A549 (cell line): Measurements from ENCODE around the gene CACNA2D4. TPM values are rescaled to one million over a fixed set of nuclear protein-coding genes. Genes with fewer than 3 reads are reported as not detected.

Experiments
- ATAC-seq, 2 experiments: fragments of 200-7000 bp in 1 of 2; fragments of >200 bp in 1 of 2; cut with Nextera tagmentation in 1 of 2; cut with Tn5 transposase in 1 of 2; 3 replicates each; pipeline versions ENCODE4 v1.8.0 to v1.9.1; 2018 to 2020; ENCODE audit warnings: mild to moderate bottlenecking in 1 of 2, moderate library complexity in 1 of 2
- CTCF ChIA-PET: fragments of 300-600 bp; sonication (Branson Sonifier 250); formaldehyde crosslinking; extraction: SDS; loops from one replicate; lab custom pipeline; 2021; ENCODE audit warnings: antibody characterized with exemption, inconsistent platforms; lab: Yijun Ruan, JAX
- POLR2A ChIA-PET: fragments of 350-600 bp; formaldehyde crosslinking; extraction: SDS; loops from one replicate; lab custom pipeline; 2021; ENCODE audit warnings: antibody characterized with exemption, inconsistent platforms; lab: Yijun Ruan, JAX
- DNase-seq, 2 experiments: peaks; one replicate each; pipeline versions ENCODE4 v3.0.0 to v3.0.0-alpha.2; 2011 to 2016; ENCODE audit warnings: low read depth in 1 of 2, low spot score in 1 of 2
- FAIRE-seq: peaks from 2 replicates; lab custom pipeline; 2011; peaks lifted over from hg19 to GRCh38; lab: Jason Lieb, UNC
- H3K27ac ChIP-seq, 2 experiments: fragments of >200 bp; sonication (Bioruptor Twin); formaldehyde crosslinking; 3 replicates each; pipeline ENCODE4 v1.5.1; 2016 to 2017
- H3K4me1 ChIP-seq: fragments of >200 bp; sonication (Bioruptor Twin); formaldehyde crosslinking; 3 replicates; pipeline ENCODE4 v1.6.1; 2016
- H3K4me2 ChIP-seq: fragments of >200 bp; sonication (Bioruptor Twin); formaldehyde crosslinking; 3 replicates; pipeline ENCODE4 v1.6.1; 2016
- H3K4me3 ChIP-seq: fragments of >200 bp; sonication (Bioruptor Twin); formaldehyde crosslinking; 3 replicates; pipeline ENCODE4 v1.5.1; 2016
- H3K9me3 ChIP-seq: fragments of >200 bp; sonication (Bioruptor Twin); formaldehyde crosslinking; 3 replicates; pipeline ENCODE4 v1.6.1; 2016
- CBX2 ChIP-seq: fragments of 200-600 bp; sonication (generic); IDR thresholded peaks from 2 replicates; pipeline ENCODE4 v1.6.1; 2016; ENCODE audit warnings: low read depth, mild to moderate bottlenecking, borderline replicate concordance
- CEBPB ChIP-seq, 2 experiments: fragments of >200 bp in 1 of 2; sonication (Bioruptor Twin) in 1 of 2; formaldehyde crosslinking in 1 of 2; IDR thresholded peaks; 2 replicates each; pipeline ENCODE4 v1.6.1; 2012 to 2016
- EHF ChIP-seq: fragments of 250-450 bp; sonication (Bioruptor Pico); IDR thresholded peaks from 2 replicates; pipeline ENCODE4 v1.5.0; 2020; ENCODE audit warnings: mild to moderate bottlenecking
- EHMT2 ChIP-seq: fragments of 200-600 bp; sonication (generic); IDR thresholded peaks from 2 replicates; pipeline ENCODE4 v1.6.1; 2016; ENCODE audit warnings: antibody characterized with exemption, low read depth, mild to moderate bottlenecking, moderate library complexity
- ESRRA ChIP-seq: fragments of 150-350 bp; IDR thresholded peaks from 2 replicates; pipeline ENCODE4 v1.6.1; 2014; ENCODE audit warnings: mild to moderate bottlenecking, low read length, borderline replicate concordance
- FOSL2 ChIP-seq, 2 experiments: fragments of 450-650 bp in 1 of 2; fragments of >200 bp in 1 of 2; sonication (Bioruptor Twin) in 1 of 2; formaldehyde crosslinking; IDR thresholded peaks; 2 replicates each; pipeline versions ENCODE4 v1.5.0 to v1.6.1; 2016 to 2020; ENCODE audit warnings: mild to moderate bottlenecking in 1 of 2, moderate library complexity in 1 of 2
- GATA3 ChIP-seq: IDR thresholded peaks from 2 replicates; pipeline ENCODE4 v1.6.1; 2012; ENCODE audit warnings: borderline replicate concordance
- HEYL ChIP-seq: fragments of 250-450 bp; sonication (Bioruptor Pico); IDR thresholded peaks from 2 replicates; pipeline ENCODE4 v1.8.0; 2021; ENCODE audit warnings: mild to moderate bottlenecking, moderate library complexity
- HOXB13 ChIP-seq: fragments of 250-450 bp; sonication (Bioruptor Pico); IDR thresholded peaks from 2 replicates; pipeline ENCODE4 v1.5.0; 2020; ENCODE audit warnings: low read depth, mild to moderate bottlenecking, moderate library complexity
- HOXB5 ChIP-seq: fragments of 250-450 bp; sonication (Bioruptor Pico); IDR thresholded peaks from 2 replicates; pipeline ENCODE4 v1.5.0; 2020; ENCODE audit warnings: mild to moderate bottlenecking, moderate library complexity
- JUNB ChIP-seq: fragments of >200 bp; sonication (Bioruptor Twin); formaldehyde crosslinking; IDR thresholded peaks from 2 replicates; pipeline ENCODE4 v1.6.1; 2016
- KDM5A ChIP-seq: fragments of 200-600 bp; sonication (generic); IDR thresholded peaks from 2 replicates; pipeline ENCODE4 v1.6.1; 2016; ENCODE audit warnings: antibody characterized with exemption, mild to moderate bottlenecking
- MAFK ChIP-seq: fragments of 450-650 bp; IDR thresholded peaks from 2 replicates; pipeline ENCODE4 v1.6.1; 2014; ENCODE audit not compliant: partially characterized antibody
- MAZ ChIP-seq: fragments of 150-350 bp; IDR thresholded peaks from 2 replicates; pipeline ENCODE4 v1.6.1; 2014; ENCODE audit warnings: antibody characterized with exemption, low read depth, low read length, borderline replicate concordance
- MYC ChIP-seq: IDR thresholded peaks from 2 replicates; pipeline ENCODE4 v1.6.1; 2012; ENCODE audit warnings: mild to moderate bottlenecking, inconsistent platforms, low read length, improper control_type of control experiment, borderline replicate concordance
- NR3C1 ChIP-seq: fragments of >200 bp; sonication (Bioruptor Twin); formaldehyde crosslinking; IDR thresholded peaks from 3 replicates; pipeline ENCODE4 v1.6.1; 2017
- RARB ChIP-seq: fragments of 250-450 bp; sonication (Bioruptor Pico); IDR thresholded peaks from 2 replicates; pipeline ENCODE4 v1.8.0; 2021; ENCODE audit warnings: mild to moderate bottlenecking, moderate library complexity
- RCOR1 ChIP-seq: fragments of 150-350 bp; IDR thresholded peaks from 2 replicates; pipeline ENCODE4 v1.6.1; 2014; ENCODE audit warnings: antibody characterized with exemption, low read length, low read depth
- REST ChIP-seq: fragments of 200-600 bp; sonication (generic); IDR thresholded peaks from 2 replicates; pipeline ENCODE4 v1.6.1; 2016; ENCODE audit warnings: antibody characterized with exemption, mild to moderate bottlenecking, moderate library complexity
- RFX5 ChIP-seq: fragments of 450-650 bp; IDR thresholded peaks from 2 replicates; pipeline ENCODE4 v1.7.1; 2014; ENCODE audit warnings: antibody characterized with exemption, mild to moderate bottlenecking, moderate library complexity
- RNF2 ChIP-seq: fragments of 200-600 bp; sonication (generic); IDR thresholded peaks from 2 replicates; pipeline ENCODE4 v1.6.1; 2016; ENCODE audit warnings: low read depth, mild to moderate bottlenecking, antibody characterized with exemption, moderate library complexity, borderline replicate concordance
- TP53 ChIP-seq: fragments of 250-450 bp; sonication (Bioruptor Pico); IDR thresholded peaks from 2 replicates; pipeline ENCODE4 v1.5.0; 2021; ENCODE audit warnings: mild to moderate bottlenecking, moderate library complexity
- ZC3H11A ChIP-seq: fragments of 450-650 bp; IDR thresholded peaks from 2 replicates; pipeline ENCODE4 v1.6.1; 2014; ENCODE audit warnings: antibody characterized with exemption, mild to moderate bottlenecking
- ZNF302 ChIP-seq: fragments of 250-450 bp; sonication (Bioruptor Pico); IDR thresholded peaks from 2 replicates; pipeline ENCODE4 v1.9.0; 2021; ENCODE audit warnings: inconsistent platforms, mild to moderate bottlenecking, moderate library complexity
- WGBS: methylation state at CpG from one replicate; pipeline ENCODE4 v1.1.6; 2017; ENCODE audit errors: missing lambda C conversion rate; 5-methylcytosine and 5-hydroxymethylcytosine counted together
- polyA plus RNA-seq, 4 experiments: library from polyadenylated mRNA; depleted of rRNA in 3 of 4; stranded (reverse); fragments of >200 nt; fragmentation: RNase III in 1 of 4; extraction: RNeasy Plus Mini Kit Qiagen cat#74134 plus additional on column Dnase treatment in 1 of 4; gene quantifications; 2 replicates in 3 of 4; 3 replicates in 1 of 4; pipeline ENCODE4 v1.2.3, GENCODE V29; 2011 to 2017
- TF ChIP-seq, protein P1 (sequence below): fragments of >200 bp; sonication (Bioruptor Twin); formaldehyde crosslinking; IDR thresholded peaks from 3 replicates; pipeline ENCODE4 v1.6.1; 2016
- TF ChIP-seq, protein P2 (sequence below): IDR thresholded peaks from 2 replicates; pipeline ENCODE4 v1.6.1; 2012

Gene CACNA2D4
- polyA plus RNA-seq, 2 of the 4 experiments (the other 2 are of a cell fraction) = not detected

DNA sequence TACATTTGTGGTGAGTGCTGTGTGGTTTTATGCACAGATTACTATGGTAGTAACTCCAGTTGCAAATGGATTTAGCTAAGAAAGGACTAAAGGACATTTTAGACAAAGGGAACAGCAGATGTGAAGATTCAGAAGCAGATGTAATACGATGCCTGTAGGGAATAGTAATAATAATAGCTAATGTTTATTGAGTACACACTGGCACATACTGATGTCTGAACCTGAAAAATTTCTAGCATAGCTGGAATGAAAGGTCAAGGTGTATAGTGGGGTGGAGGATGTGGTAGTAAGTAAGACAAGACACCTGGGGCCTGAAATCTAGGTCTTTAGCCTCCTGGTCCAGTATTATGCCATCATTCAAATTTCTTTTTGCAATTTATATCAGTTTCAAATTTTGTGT, 152.3 kb downstream of the CACNA2D4 start:
- POLR2A ChIA-PET = no interaction called here
- no peak for FAIRE-seq
- no peak for TF ChIP-seq HOXB13 (CRISPR knock-in tag)
- TF ChIP-seq GATA3 = no peak
- TF ChIP-seq ZNF302 (CRISPR knock-in tag) = no peak
- no peak for TF ChIP-seq ESRRA
- no peak for TF ChIP-seq CEBPB (IDR thresholded peaks at IDR 0.05)
- TF ChIP-seq HEYL (CRISPR knock-in tag) = no peak
- no peak for TF ChIP-seq EHF (CRISPR knock-in tag)
- TF ChIP-seq RARB (CRISPR knock-in tag) = no peak
- no peak for TF ChIP-seq KDM5A
- TF ChIP-seq, protein P1, sequence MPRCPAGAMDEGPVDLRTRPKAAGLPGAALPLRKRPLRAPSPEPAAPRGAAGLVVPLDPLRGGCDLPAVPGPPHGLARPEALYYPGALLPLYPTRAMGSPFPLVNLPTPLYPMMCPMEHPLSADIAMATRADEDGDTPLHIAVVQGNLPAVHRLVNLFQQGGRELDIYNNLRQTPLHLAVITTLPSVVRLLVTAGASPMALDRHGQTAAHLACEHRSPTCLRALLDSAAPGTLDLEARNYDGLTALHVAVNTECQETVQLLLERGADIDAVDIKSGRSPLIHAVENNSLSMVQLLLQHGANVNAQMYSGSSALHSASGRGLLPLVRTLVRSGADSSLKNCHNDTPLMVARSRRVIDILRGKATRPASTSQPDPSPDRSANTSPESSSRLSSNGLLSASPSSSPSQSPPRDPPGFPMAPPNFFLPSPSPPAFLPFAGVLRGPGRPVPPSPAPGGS = no peak
- no peak for TF ChIP-seq MAFK
- TF ChIP-seq TP53 (CRISPR knock-in tag) = no peak
- TF ChIP-seq MYC = no peak
- no peak for TF ChIP-seq REST
- no peak for TF ChIP-seq JUNB
- TF ChIP-seq HOXB5 (CRISPR knock-in tag) = no peak
- TF ChIP-seq NR3C1 = no peak
- no peak for TF ChIP-seq ZC3H11A
- peak overlapping the region; percentile 12; the same call in 1 of the 3 replicates for H3K4me2 ChIP-seq
- no peaks in the 10 kb centered on the region for H3K9me3 ChIP-seq
- H3K27ac ChIP-seq = no peak overlapping the region
- ATAC-seq = no peak
- no peak overlapping the region for H3K4me3 ChIP-seq
- CTCF ChIA-PET = interaction anchor here (1.1 to 4.9 kb wide), 3 partner anchors 10 to 25 kb away, joined by 3 to 24 read pairs (median 6); no protein-coding TSS in a partner anchor
- DNase-seq = no peak
- peaks cover 53% of the 10 kb centered on the region for H3K4me1 ChIP-seq
- 34% methylated on average over 1 of the region's 1 CpG for WGBS

DNA sequence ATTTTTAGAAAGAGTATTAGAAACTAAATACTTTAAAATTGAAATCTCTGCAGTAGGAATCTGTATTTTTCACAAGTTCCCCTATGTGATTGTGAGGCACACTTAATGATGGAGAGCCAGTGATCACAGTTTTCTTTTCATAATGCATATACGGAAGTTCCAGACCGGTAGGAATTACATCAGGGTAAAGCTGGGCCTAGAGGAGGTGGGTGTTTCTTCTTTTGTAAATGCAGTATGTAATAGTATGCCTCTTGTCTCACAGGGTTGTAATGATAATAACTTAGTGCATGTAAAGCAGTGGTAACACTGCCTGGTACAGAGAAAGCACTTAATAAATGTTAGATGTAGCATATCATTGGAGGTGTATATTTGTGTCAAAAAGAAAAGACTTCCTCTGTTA, 155.3 kb downstream of the CACNA2D4 start:
- no peak for ATAC-seq
- Histone ChIP-seq H3K27ac (no peak overlapping the region), H3K4me2 (no peak overlapping the region), H3K4me3 (no peak overlapping the region)
- no peak for TF ChIP-seq RNF2
- TF ChIP-seq, protein P2, sequence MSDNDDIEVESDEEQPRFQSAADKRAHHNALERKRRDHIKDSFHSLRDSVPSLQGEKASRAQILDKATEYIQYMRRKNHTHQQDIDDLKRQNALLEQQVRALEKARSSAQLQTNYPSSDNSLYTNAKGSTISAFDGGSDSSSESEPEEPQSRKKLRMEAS = no peak
- no peak for TF ChIP-seq EHMT2
- no peak for TF ChIP-seq MAZ
- no peak for TF ChIP-seq RCOR1
- no peak for TF ChIP-seq RFX5
- TF ChIP-seq TP53 (CRISPR knock-in tag) = no peak
- no peak for TF ChIP-seq FOSL2 (IDR thresholded peaks at IDR 0.05)
- no peak for TF ChIP-seq FOSL2 (CRISPR knock-in tag; IDR thresholded peaks at IDR 0.05)
- no peak for TF ChIP-seq ZNF302 (CRISPR knock-in tag)
- TF ChIP-seq CEBPB (IDR thresholded peaks at IDR 0.05) = no peak
- no peak for TF ChIP-seq CBX2
- TF ChIP-seq, all 56 proteins: peak for 0
- POLR2A ChIA-PET = no interaction called here
- CTCF ChIA-PET = interaction anchor here (2.0 kb wide), 1 partner anchor 28 kb away, joined by 6 read pairs; no protein-coding TSS in a partner anchor
- 90% methylated on average over 2 of the region's 2 CpGs for WGBS
- DNase-seq (no peak), FAIRE-seq (no peak)
- Histone ChIP-seq H3K4me1 (peaks cover 41% of the 10 kb centered on the region), H3K9me3 (0 out of 3 replicates have a peak, but pooled peaks cover 5% of the 10 kb centered on the region)
